ENCODE results near the gene C2orf42. TPM values are rescaled to one million over a fixed set of nuclear protein-coding genes. Genes with fewer than 3 reads are reported as not detected.

The C2orf42 gene
- total and polyA plus RNA-seq, 2 donors from 2014 or later = 11.8 to 20.0 TPM

DNA sequence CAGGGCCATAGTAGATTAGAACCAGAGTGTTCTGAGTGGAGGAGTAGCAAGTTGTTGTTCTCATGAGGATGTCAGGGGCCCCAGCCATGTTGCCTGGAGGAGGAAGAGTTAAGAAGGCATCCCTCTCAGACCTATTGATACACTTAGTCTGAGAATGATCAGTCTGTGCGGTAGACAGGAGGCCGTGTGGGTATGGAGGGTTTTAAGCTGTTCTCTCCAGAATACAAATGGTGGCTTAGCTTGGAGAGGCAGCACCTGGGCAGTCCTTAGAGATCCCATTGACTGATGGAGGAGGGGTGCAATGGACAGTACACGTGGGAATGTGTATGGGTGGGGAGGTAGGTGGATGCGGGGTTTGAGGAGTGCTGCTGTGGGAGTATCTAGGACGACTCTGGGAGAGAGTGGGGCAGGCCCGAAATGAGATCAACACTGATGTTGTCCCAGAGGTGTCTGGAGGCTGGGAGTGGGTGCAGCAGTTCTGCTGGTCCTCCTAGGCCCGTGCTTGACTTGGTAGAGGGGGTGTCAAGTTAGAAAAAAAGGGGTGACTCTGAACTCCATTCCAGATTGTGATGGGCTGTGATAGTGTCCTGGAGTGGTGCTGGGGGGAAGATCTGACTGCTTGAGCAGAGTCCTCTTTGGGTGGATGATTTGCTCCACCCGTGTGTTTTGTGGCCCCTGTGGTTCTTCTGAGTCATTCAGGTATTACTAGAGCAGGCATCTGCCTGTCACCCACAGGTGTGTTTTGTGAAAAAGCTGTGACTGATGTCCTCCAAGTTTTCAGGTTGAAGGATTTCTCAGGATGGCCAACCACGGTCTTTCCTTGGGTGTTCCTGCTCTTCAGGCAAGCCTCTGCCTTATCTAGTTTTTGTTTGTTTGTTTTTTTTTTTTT, 44.7 kb downstream of the C2orf42 start:
- Histone ChIP-seq H3K4me1 (ENCODE audit: control insufficient read depth in 2 of 3, insufficient read depth in 2 of 3, low read depth in 1 of 3, low read length in 3 of 3) (peaks cover 10 to 14% (median 11%) of the 10 kb centered on the region in 3 donors), H3K36me3 (ENCODE audit: control insufficient read depth in 2 of 3, insufficient read depth in 3 of 3, low read length in 3 of 3) (no peaks in the 10 kb centered on the region), H3K27ac (ENCODE audit: low read depth in 2 of 2, low read length in 2 of 2) (no peak overlapping the region), H3K4me3 (ENCODE audit: low read length in 3 of 3) (no peak overlapping the region), H3K27me3 (ENCODE audit: control insufficient read depth, insufficient read depth, low read length) (no peaks in the 10 kb centered on the region), H3K9me3 (ENCODE audit: control insufficient read depth in 2 of 3, insufficient read depth in 1 of 3, low read length in 3 of 3) (no peaks in the 10 kb centered on the region), H3K9ac (ENCODE audit: low read length in 3 of 3) (no peak overlapping the region)
- intact Hi-C loops (cut with DNase I) = loop anchor here (10.0 kb wide), 1 partner anchor 241 kb away; no protein-coding TSS in a partner anchor
- no peak for DNase-seq
- TF ChIP-seq, protein P1, sequence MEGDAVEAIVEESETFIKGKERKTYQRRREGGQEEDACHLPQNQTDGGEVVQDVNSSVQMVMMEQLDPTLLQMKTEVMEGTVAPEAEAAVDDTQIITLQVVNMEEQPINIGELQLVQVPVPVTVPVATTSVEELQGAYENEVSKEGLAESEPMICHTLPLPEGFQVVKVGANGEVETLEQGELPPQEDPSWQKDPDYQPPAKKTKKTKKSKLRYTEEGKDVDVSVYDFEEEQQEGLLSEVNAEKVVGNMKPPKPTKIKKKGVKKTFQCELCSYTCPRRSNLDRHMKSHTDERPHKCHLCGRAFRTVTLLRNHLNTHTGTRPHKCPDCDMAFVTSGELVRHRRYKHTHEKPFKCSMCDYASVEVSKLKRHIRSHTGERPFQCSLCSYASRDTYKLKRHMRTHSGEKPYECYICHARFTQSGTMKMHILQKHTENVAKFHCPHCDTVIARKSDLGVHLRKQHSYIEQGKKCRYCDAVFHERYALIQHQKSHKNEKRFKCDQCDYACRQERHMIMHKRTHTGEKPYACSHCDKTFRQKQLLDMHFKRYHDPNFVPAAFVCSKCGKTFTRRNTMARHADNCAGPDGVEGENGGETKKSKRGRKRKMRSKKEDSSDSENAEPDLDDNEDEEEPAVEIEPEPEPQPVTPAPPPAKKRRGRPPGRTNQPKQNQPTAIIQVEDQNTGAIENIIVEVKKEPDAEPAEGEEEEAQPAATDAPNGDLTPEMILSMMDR (IDR thresholded peaks at IDR 0.05; ENCODE audit: borderline replicate concordance, extremely low read depth, insufficient read depth) = no peak
- no peak for FAIRE-seq

DNA sequence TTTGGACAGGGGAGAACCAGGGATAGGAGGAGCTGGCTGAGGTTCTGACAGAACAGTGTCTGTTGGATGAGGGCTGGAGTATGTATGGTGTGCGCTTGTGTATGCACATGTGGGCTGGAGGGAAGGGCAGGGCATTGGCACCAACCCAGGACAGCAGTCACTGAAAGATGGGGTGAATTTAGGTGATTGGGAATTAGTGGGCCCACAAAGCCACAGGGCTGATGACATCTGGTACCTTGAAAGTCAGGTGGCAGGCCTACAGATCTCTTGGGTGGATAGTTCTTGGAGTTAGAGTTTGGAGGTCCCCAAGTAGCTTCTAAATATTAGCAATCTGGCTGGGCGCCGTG, 45.7 kb downstream of the C2orf42 start:
- Histone ChIP-seq H3K36me3 (ENCODE audit: control insufficient read depth in 2 of 3, insufficient read depth in 3 of 3, low read length in 3 of 3) (no peaks in the 10 kb centered on the region), H3K9me3 (ENCODE audit: control insufficient read depth in 2 of 3, insufficient read depth in 1 of 3, low read length in 3 of 3) (no peaks in the 10 kb centered on the region), H3K4me1 (ENCODE audit: control insufficient read depth in 2 of 3, insufficient read depth in 2 of 3, low read depth in 1 of 3, low read length in 3 of 3) (peaks cover 11 to 19% (median 15%) of the 10 kb centered on the region in 3 donors), H3K9ac (ENCODE audit: low read length in 3 of 3) (no peak overlapping the region), H3K4me3 (ENCODE audit: low read length in 3 of 3) (no peak overlapping the region), H3K27ac (ENCODE audit: low read depth in 2 of 2, low read length in 2 of 2) (no peak overlapping the region), H3K27me3 (ENCODE audit: control insufficient read depth, insufficient read depth, low read length) (no peaks in the 10 kb centered on the region)
- intact Hi-C loops (cut with DNase I) = loop anchor here (10.0 kb wide), 1 partner anchor 240 kb away; no protein-coding TSS in a partner anchor
- FAIRE-seq (no peak), DNase-seq (no peak)
- TF ChIP-seq, protein P1 (IDR thresholded peaks at IDR 0.05; ENCODE audit: borderline replicate concordance, extremely low read depth, insufficient read depth) = no peak

DNA sequence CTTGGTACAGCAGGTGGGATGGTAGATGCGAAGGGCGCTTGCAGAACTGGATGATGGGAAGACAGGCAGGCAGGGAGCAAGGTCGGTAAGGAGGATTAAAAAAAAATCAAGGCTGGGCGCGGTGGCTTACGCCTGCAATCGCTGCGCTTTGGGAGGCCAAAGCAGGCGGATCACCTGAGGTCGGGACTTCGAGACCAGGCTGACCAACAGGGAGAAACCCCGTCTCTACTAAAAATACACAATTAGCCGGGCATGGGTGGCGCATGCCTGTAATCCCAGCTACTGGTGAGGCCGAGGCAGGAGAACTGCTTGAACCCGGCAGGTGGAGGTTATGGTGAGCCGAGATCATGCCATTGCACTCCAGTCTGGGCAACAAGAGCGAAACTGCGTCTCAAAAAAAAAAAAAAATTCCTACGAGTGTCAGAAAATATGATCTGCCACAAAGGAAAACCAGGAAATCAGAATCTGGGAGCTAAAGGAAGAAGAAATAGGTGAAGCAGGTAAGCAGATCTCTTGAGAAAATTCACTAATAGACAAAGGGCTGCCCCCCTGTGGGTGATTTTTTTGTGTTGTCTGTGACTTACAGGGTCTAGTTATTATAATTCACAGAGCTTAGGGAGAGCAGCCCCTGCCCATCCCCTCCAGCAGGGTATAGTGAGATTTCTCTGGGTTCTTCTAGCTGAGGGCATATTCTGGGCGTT, 46.2 kb downstream of the C2orf42 start:
- no peaks in the 10 kb centered on the region for H3K9me3 ChIP-seq (ENCODE audit: control insufficient read depth in 2 of 3, insufficient read depth in 1 of 3, low read length in 3 of 3)
- peaks cover 11 to 19% (median 15%) of the 10 kb centered on the region in 3 donors for H3K4me1 ChIP-seq (ENCODE audit: control insufficient read depth in 2 of 3, insufficient read depth in 2 of 3, low read depth in 1 of 3, low read length in 3 of 3)
- H3K4me3 ChIP-seq (ENCODE audit: low read length in 3 of 3) = no peak overlapping the region
- TF ChIP-seq, protein P1 (IDR thresholded peaks at IDR 0.05; ENCODE audit: borderline replicate concordance, extremely low read depth, insufficient read depth) = no peak
- no peak for FAIRE-seq
- no peaks in the 10 kb centered on the region for H3K27me3 ChIP-seq (ENCODE audit: control insufficient read depth, insufficient read depth, low read length)
- H3K9ac ChIP-seq (ENCODE audit: low read length in 3 of 3) = no peak overlapping the region
- no peak overlapping the region for H3K27ac ChIP-seq (ENCODE audit: low read depth in 2 of 2, low read length in 2 of 2)
- intact Hi-C loops (cut with DNase I) = loop anchor here (10.0 kb wide), 1 partner anchor 240 kb away; no protein-coding TSS in a partner anchor
- no peak for DNase-seq
- no peaks in the 10 kb centered on the region for H3K36me3 ChIP-seq (ENCODE audit: control insufficient read depth in 2 of 3, insufficient read depth in 3 of 3, low read length in 3 of 3)

Data from kidney (tissue), 14 donors.